ENCODE measurements around the gene SLC23A2.

DNA sequence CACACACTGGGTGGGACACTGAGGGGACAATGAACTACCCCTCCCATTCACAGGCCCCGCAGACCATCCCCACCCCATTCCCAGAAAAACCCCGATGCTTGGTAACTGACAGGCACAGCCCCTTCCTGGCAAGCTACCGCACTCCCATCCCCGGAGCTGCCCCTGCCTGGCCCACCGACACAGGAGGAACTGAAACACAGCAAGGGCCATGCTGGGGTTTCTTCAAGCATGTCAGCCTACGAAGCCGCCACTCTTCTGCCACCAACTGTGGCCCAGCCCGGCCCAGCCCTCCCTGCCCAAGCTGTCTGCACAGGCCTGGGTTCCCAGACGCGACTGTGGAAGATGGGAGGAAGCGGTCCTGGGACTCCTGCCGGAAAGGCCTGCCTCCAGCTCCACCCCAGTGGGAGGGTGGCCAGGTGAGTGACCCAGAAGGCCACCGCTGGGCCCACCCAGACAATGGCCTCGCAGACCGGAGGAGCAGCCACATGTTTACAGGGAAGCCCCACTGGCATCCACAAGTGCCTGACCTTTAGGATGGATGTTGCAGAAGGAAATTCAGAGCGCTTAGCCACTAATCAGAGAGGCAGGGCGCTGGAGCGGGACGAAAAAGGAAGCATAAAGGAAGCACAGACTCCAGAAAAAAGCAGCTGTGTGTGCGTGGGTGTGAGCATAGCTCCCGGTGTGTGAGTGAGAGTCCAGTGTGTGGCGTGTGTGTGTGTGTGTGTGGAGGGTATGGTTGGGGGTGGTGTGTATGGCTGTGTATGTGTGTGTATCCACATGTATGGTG, 188.0 kb downstream of the SLC23A2 start:
- TF ChIP-seq, protein P1, sequence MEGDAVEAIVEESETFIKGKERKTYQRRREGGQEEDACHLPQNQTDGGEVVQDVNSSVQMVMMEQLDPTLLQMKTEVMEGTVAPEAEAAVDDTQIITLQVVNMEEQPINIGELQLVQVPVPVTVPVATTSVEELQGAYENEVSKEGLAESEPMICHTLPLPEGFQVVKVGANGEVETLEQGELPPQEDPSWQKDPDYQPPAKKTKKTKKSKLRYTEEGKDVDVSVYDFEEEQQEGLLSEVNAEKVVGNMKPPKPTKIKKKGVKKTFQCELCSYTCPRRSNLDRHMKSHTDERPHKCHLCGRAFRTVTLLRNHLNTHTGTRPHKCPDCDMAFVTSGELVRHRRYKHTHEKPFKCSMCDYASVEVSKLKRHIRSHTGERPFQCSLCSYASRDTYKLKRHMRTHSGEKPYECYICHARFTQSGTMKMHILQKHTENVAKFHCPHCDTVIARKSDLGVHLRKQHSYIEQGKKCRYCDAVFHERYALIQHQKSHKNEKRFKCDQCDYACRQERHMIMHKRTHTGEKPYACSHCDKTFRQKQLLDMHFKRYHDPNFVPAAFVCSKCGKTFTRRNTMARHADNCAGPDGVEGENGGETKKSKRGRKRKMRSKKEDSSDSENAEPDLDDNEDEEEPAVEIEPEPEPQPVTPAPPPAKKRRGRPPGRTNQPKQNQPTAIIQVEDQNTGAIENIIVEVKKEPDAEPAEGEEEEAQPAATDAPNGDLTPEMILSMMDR (conservative IDR thresholded peaks at IDR 0.05; ENCODE audit: low read length): no peak
- TF ChIP-seq EZH2phosphoT487 (IDR thresholded peaks at IDR 0.05; ENCODE audit: borderline replicate concordance, low read depth, low read length): no peak
